Astrocyte (in vitro differentiated cells and primary cell): ENCODE data around the gene NIPBL. TPM values are rescaled to one million over a fixed set of nuclear protein-coding genes. Genes with fewer than 3 reads are reported as not detected.

Experiments
- DNase-seq: peaks from one replicate; pipeline ENCODE4 v3.0.0-alpha.2; 2010; ENCODE audit warnings: low read depth
- FAIRE-seq: peaks from 2 replicates; lab custom pipeline; 2011; peaks lifted over from hg19 to GRCh38; lab: Jason Lieb, UNC
- H2AFZ ChIP-seq: 2 replicates; pipeline ENCODE4 v1.6.0; 2012; ENCODE audit warnings: low read depth, low read length, inconsistent platforms
- H3K27ac ChIP-seq: 2 replicates; pipeline ENCODE4 v1.5.1; 2011; ENCODE audit warnings: low read depth, low read length, inconsistent platforms
- H3K27me3 ChIP-seq: 2 replicates; pipeline ENCODE4 v1.6.0; 2011; ENCODE audit warnings: low read length, inconsistent platforms; ENCODE audit not compliant: insufficient read depth
- H3K36me3 ChIP-seq: 2 replicates; pipeline ENCODE4 v1.5.1; 2011; ENCODE audit warnings: low read length, inconsistent platforms; ENCODE audit not compliant: insufficient read depth
- H3K4me1 ChIP-seq: 2 replicates; pipeline ENCODE4 v1.5.1; 2011; ENCODE audit warnings: low read length, inconsistent platforms; ENCODE audit not compliant: insufficient read depth
- H3K4me2 ChIP-seq: 2 replicates; pipeline ENCODE4 v1.6.0; 2012; ENCODE audit warnings: low read length, inconsistent platforms
- H3K4me3 ChIP-seq: 2 replicates; pipeline ENCODE4 v1.5.1; 2011; ENCODE audit warnings: low read depth, mild to moderate bottlenecking, low read length, inconsistent platforms; ENCODE audit not compliant: insufficient read depth
- H3K79me2 ChIP-seq: 2 replicates; pipeline ENCODE4 v1.6.0; 2012; ENCODE audit warnings: mild to moderate bottlenecking, low read length, inconsistent platforms; ENCODE audit not compliant: insufficient read depth
- H3K9ac ChIP-seq: 2 replicates; pipeline ENCODE4 v1.6.0; 2012; ENCODE audit warnings: mild to moderate bottlenecking, low read length, inconsistent platforms
- H3K9me3 ChIP-seq: 2 replicates; pipeline ENCODE4 v1.5.1; 2012; ENCODE audit warnings: low read depth, mild to moderate bottlenecking, low read length, inconsistent platforms; ENCODE audit not compliant: insufficient read depth
- H4K20me1 ChIP-seq: 2 replicates; pipeline ENCODE4 v1.6.0; 2012; ENCODE audit warnings: low read length, inconsistent platforms; ENCODE audit not compliant: insufficient read depth
- H3K27ac Mint-ChIP-seq: one replicate; pipeline ENCODE4 v1.8.0; 2021; ENCODE audit warnings: mild to moderate bottlenecking, mixed read lengths; ENCODE audit not compliant: unreplicated experiment
- H3K27me3 Mint-ChIP-seq: one replicate; pipeline ENCODE4 v1.8.0; 2021; ENCODE audit warnings: low read depth, mixed read lengths; ENCODE audit not compliant: unreplicated experiment
- H3K36me3 Mint-ChIP-seq: one replicate; pipeline ENCODE4 v1.8.0; 2021; ENCODE audit warnings: low read depth, mixed read lengths; ENCODE audit not compliant: unreplicated experiment
- H3K4me1 Mint-ChIP-seq: one replicate; pipeline ENCODE4 v1.8.0; 2021; ENCODE audit warnings: low read depth, mixed read lengths; ENCODE audit not compliant: unreplicated experiment
- H3K4me3 Mint-ChIP-seq: one replicate; pipeline ENCODE4 v1.8.0; 2021; ENCODE audit warnings: mild to moderate bottlenecking, moderate library complexity, mixed read lengths; ENCODE audit not compliant: unreplicated experiment
- H3K9me3 Mint-ChIP-seq: one replicate; pipeline ENCODE4 v1.8.0; 2021; ENCODE audit warnings: mild to moderate bottlenecking, mixed read lengths; ENCODE audit not compliant: unreplicated experiment
- CTCF ChIP-seq: IDR thresholded peaks from 2 replicates; pipeline ENCODE4 v1.5.1; 2011; ENCODE audit warnings: low read depth, mild to moderate bottlenecking, inconsistent platforms, low read length, moderate library complexity; ENCODE audit not compliant: insufficient read depth
- EZH2 ChIP-seq: IDR thresholded peaks from 2 replicates; pipeline ENCODE4 v1.6.1; 2012; ENCODE audit warnings: mild to moderate bottlenecking, low read length, inconsistent platforms; ENCODE audit not compliant: insufficient read depth
- total RNA-seq: library from RNA; stranded (reverse); gene quantifications from 2 replicates; pipeline ENCODE4 v1.2.1, GENCODE V29; 2021

NIPBL gene
- total RNA-seq, 1 donor from 2014 or later, result 45.3 TPM

GRCh38 chr5:37086466-37087173 is 210.1 kb downstream of the NIPBL start:
- Mint-ChIP-seq H3K36me3 (peaks cover 10% of the 10 kb centered on the region), H3K9me3 (no peaks in the 10 kb centered on the region), H3K27me3 (no peaks in the 10 kb centered on the region), H3K27ac (no peak overlapping the region), H3K4me3 (no peak overlapping the region), H3K4me1 (peaks cover 14% of the 10 kb centered on the region)
- Histone ChIP-seq H3K79me2 (no peaks in the 10 kb centered on the region), H3K27me3 (no peaks in the 10 kb centered on the region), H3K4me1 (peaks cover 4% of the 10 kb centered on the region), H3K9ac (no peak overlapping the region), H3K27ac (no peak overlapping the region), H3K4me2 (no peak overlapping the region), H3K36me3 (no peaks in the 10 kb centered on the region), H2AFZ (no peak overlapping the region), H3K9me3 (peaks cover 7% of the 10 kb centered on the region), H4K20me1 (no peaks in the 10 kb centered on the region), H3K4me3 (no peak overlapping the region)
- TF ChIP-seq EZH2 (no peak), CTCF (no peak)
- FAIRE-seq, result no peak
- DNase-seq, result peak; percentile 39

GRCh38 chr5:37088009-37088408 is 211.4 kb downstream of the NIPBL start:
- Histone ChIP-seq H3K27ac (no peak overlapping the region), H3K4me1 (peaks cover 4% of the 10 kb centered on the region), H4K20me1 (no peaks in the 10 kb centered on the region), H3K36me3 (no peaks in the 10 kb centered on the region), H3K9me3 (peaks cover 7% of the 10 kb centered on the region), H3K9ac (no peak overlapping the region), H3K79me2 (no peaks in the 10 kb centered on the region), H3K4me3 (no peak overlapping the region), H3K4me2 (no peak overlapping the region), H3K27me3 (no peaks in the 10 kb centered on the region), H2AFZ (no peak overlapping the region)
- H3K4me1 Mint-ChIP-seq, result peaks cover 6% of the 10 kb centered on the region
- no peak for FAIRE-seq
- no peaks in the 10 kb centered on the region for H3K27me3 Mint-ChIP-seq
- H3K36me3 Mint-ChIP-seq, result peaks cover 14% of the 10 kb centered on the region
- H3K27ac Mint-ChIP-seq, result no peak overlapping the region
- DNase-seq, result no peak
- H3K4me3 Mint-ChIP-seq, result no peak overlapping the region
- TF ChIP-seq EZH2 (no peak), CTCF (no peak)
- H3K9me3 Mint-ChIP-seq, result no peaks in the 10 kb centered on the region

- H3K36me3 Mint-ChIP-seq, result peaks cover 7% of the 10 kb centered on the region
- FAIRE-seq, result no peak
- H3K27me3 ChIP-seq, result no peaks in the 10 kb centered on the region
- no peaks in the 10 kb centered on the region for H3K4me1 Mint-ChIP-seq
- no peaks in the 10 kb centered on the region for H3K36me3 ChIP-seq
- peaks cover 7% of the 10 kb centered on the region for H3K9me3 ChIP-seq
- H2AFZ ChIP-seq, result no peak overlapping the region
- no peak overlapping the region for H3K4me3 Mint-ChIP-seq
- H3K27me3 Mint-ChIP-seq, result no peaks in the 10 kb centered on the region
- H3K4me3 ChIP-seq, result no peak overlapping the region
- no peak for TF ChIP-seq CTCF
- no peak for TF ChIP-seq EZH2
- H3K27ac Mint-ChIP-seq, result no peak overlapping the region
- H3K79me2 ChIP-seq, result no peaks in the 10 kb centered on the region
- H3K27ac ChIP-seq, result no peak overlapping the region
- peaks cover 4% of the 10 kb centered on the region for H3K4me1 ChIP-seq
- no peaks in the 10 kb centered on the region for H3K9me3 Mint-ChIP-seq
- no peaks in the 10 kb centered on the region for H4K20me1 ChIP-seq
- no peak overlapping the region for H3K9ac ChIP-seq
- DNase-seq, result peak; percentile 20
- no peak overlapping the region for H3K4me2 ChIP-seq
Observed at GRCh38 chr5:37090123-37090726, 213.7 kb downstream of the NIPBL start.
